GM12801 (cell line): ENCODE measurements around the gene GLMN.

Experiments used
- TF ChIP-seq, protein P1 (sequence below): IDR thresholded peaks from one replicate; pipeline ENCODE4 v1.5.1; 2011; ENCODE audit warnings: control low read depth; ENCODE audit not compliant: insufficient read length; ENCODE audit errors: extremely low read depth

Gene GLMN

DNA sequence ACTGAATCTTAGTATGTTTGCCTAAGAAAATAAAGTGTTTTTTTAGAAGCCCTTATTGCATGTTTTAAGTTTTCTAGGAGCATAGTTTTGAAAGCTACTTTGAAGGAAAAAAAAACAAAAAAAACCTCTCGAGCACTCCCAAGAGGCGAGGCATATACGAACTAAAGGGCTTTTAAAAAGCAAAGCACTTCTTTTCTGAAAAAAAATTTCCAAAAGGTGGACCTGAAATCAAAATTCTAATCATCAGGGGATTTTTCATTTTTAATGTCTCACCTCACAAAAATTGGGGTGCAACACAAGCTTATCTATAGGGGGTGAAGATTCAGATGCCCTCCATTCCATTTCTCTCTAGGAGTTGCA, 594 bp downstream of the GLMN start:
- TF ChIP-seq, protein P1, sequence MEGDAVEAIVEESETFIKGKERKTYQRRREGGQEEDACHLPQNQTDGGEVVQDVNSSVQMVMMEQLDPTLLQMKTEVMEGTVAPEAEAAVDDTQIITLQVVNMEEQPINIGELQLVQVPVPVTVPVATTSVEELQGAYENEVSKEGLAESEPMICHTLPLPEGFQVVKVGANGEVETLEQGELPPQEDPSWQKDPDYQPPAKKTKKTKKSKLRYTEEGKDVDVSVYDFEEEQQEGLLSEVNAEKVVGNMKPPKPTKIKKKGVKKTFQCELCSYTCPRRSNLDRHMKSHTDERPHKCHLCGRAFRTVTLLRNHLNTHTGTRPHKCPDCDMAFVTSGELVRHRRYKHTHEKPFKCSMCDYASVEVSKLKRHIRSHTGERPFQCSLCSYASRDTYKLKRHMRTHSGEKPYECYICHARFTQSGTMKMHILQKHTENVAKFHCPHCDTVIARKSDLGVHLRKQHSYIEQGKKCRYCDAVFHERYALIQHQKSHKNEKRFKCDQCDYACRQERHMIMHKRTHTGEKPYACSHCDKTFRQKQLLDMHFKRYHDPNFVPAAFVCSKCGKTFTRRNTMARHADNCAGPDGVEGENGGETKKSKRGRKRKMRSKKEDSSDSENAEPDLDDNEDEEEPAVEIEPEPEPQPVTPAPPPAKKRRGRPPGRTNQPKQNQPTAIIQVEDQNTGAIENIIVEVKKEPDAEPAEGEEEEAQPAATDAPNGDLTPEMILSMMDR = no peak

DNA sequence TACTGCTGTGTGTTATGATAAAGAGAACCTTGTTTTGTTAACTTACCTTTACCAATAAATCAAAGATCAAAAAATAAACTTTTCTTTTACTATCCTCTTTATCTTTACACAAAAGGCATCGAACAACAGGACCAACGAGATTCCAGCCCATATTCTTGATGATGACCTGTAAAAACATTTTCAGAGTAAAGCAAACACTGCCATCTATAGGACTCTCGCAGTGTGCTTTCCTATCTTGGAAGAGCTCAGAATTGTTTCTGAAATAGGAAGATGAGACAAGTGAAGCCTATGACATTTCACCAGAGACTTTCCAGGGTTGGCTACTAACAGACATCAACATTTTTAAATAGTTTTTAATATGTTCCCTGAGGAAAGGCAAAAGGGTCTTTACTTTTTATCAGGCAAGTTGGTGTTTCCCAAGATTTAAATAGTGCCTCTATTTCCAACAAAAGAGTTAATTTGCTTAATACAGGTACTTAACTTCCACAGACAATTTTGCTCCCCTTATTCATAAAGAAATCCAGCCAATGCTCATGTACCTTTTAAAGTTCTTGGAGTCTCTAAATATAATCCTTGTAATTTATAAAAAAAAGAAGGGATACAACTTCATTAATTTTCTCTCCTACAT, 7.3 kb downstream of the GLMN start:
- TF ChIP-seq, protein P1 = no peak

DNA sequence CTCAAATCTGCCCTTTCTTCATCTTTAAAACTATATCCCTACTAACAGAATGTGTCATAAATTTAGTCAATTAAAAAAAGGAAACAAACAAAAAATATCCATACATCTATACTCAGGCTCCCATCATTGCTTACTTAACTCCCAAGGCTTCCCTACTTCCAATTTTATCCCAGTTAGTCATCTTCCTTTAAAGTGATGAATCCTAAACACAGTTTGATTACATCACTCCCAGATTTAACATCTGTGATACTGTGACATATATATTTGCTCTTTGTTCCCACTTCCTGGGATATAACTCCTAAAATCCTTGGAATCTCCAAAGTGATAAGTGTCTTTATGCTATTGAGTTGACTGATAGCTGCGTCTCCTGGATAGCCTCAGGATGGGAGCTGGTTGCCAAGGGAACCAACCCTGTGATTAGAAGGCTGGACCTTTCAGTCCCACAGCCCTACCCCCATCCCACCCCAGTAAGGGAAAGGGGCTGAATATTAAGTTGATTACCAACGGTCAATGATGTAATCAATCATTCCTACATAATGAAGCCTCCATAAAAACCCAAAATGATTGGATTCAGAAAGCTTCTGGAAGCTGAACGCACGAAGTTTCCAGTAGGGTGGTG, 21.6 kb downstream of the GLMN start:
- TF ChIP-seq, protein P1 = no peak

GRCh38 chr1:92276082-92276481, 22.7 kb downstream of the GLMN start:
- TF ChIP-seq, protein P1 = no peak

DNA sequence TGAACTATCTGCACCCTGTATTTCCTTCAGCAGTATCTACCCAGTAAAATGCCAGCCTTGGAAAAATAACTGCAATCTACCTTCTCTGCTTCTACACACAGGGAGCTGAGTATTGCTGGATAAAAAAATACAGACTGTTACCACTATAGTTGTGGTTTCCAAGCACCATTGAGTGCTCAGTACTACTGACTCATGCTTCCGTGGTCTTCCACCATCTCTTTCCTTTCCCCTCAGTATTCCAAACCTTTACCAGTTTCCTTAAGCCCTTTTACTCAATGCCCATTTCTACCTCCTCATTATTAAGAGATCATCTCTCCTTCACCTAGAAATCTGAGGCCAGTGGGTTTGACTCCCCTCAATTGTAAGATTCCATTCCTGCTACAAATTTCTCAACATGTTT, 23.8 kb downstream of the GLMN start:
- TF ChIP-seq, protein P1 = no peak

DNA sequence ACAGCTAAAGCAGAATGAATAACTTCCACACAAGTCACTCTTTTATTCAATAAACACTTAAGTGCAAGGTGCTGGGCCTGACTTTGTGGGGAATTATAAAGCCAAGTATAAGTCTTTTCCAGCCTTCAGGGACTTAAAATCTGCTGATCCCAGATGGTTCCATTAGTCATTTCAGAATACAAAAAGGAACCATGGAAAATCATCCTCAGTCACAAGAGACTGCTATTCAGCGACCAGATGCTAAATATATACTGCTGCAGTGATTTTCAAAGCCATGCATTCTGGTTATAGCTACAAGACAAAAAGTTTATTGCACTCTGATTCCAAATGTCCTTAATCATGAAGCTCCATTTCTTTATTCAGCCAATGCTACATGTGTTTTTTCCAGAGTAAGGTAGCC, 25.7 kb downstream of the GLMN start:
- TF ChIP-seq, protein P1 = no peak

DNA sequence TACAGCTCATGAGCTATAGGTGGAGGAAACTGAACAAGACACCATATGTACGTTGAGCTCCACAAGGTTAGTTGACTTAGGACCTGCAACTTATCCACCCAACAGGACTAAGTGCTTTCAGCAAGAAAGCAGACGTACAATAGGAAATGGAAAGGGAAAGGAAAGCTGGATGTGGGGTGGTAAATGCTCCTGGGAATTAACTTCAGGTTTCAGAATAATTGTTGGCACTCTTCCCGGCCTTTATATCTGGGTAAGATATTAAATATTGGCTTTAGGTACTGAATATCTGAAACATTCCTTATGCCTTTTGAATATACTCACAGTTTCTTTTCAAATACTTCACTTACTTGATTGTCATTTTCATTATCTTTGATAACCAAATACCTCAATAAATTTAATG, 36.3 kb downstream of the GLMN start:
- TF ChIP-seq, protein P1 = no peak
